Fibroblast of lung (primary cell): ENCODE measurements around the gene COX7A2L. TPM values are rescaled to one million over a fixed set of nuclear protein-coding genes. Genes with fewer than 3 reads are reported as not detected.

Experiments
- DNase-seq, 2 donors: peaks; one replicate each; pipeline versions ENCODE4 v3.0.0 to v3.0.0-alpha.2; 2010; ENCODE audit warnings: low read depth in 2 of 2
- H2AFZ ChIP-seq: 2 replicates; pipeline ENCODE4 v1.5.1; 2012; ENCODE audit warnings: low read length, control low read depth, inconsistent platforms
- H3K27ac ChIP-seq: 2 replicates; pipeline ENCODE4 v1.5.1; 2011; ENCODE audit warnings: low read length, control low read depth; ENCODE audit not compliant: insufficient read depth
- H3K27me3 ChIP-seq: 2 replicates; pipeline ENCODE4 v1.5.1; 2011; ENCODE audit warnings: mild to moderate bottlenecking, low read length; ENCODE audit not compliant: control insufficient read depth, insufficient read depth
- H3K36me3 ChIP-seq: 2 replicates; pipeline ENCODE4 v1.5.1; 2011; ENCODE audit warnings: low read length; ENCODE audit not compliant: control insufficient read depth, insufficient read depth
- H3K4me1 ChIP-seq: 2 replicates; pipeline ENCODE4 v1.5.1; 2011; ENCODE audit warnings: low read length; ENCODE audit not compliant: control insufficient read depth, insufficient read depth; ENCODE audit errors: extremely low read depth
- H3K4me2 ChIP-seq: 2 replicates; pipeline ENCODE4 v1.5.1; 2011; ENCODE audit warnings: low read length, control low read depth; ENCODE audit not compliant: insufficient read depth; ENCODE audit errors: extremely low read depth
- H3K4me3 ChIP-seq, 4 experiments: fragments of 200-600 bp in 1 of 4; sonication (generic) in 1 of 4; replicated peaks in 1 of 4; 2 replicates each; pipeline ENCODE4 v1.5.1; 2011 to 2016; ENCODE audit warnings: low read length in 4 of 4, low read depth in 3 of 4, mild to moderate bottlenecking in 3 of 4, control low read depth in 2 of 4, inconsistent platforms in 1 of 4, mixed read lengths in 1 of 4; ENCODE audit not compliant: insufficient read depth in 1 of 4; ENCODE audit errors: control extremely low read depth in 1 of 4
- H3K79me2 ChIP-seq: 2 replicates; pipeline ENCODE4 v1.5.1; 2012; ENCODE audit warnings: mild to moderate bottlenecking, low read length, inconsistent platforms; ENCODE audit not compliant: control insufficient read depth, insufficient read depth
- H3K9ac ChIP-seq: 2 replicates; pipeline ENCODE4 v1.5.1; 2011; ENCODE audit warnings: mild to moderate bottlenecking, low read length, control low read depth; ENCODE audit not compliant: insufficient read depth
- H3K9me3 ChIP-seq: 2 replicates; pipeline ENCODE4 v1.5.1; 2012; ENCODE audit warnings: low read depth, low read length; ENCODE audit not compliant: control insufficient read depth, insufficient read depth
- H4K20me1 ChIP-seq: 2 replicates; pipeline ENCODE4 v1.5.1; 2011; ENCODE audit warnings: low read length; ENCODE audit not compliant: control insufficient read depth, insufficient read depth; ENCODE audit errors: extremely low read depth
- CTCF ChIP-seq, 2 donors: IDR thresholded peaks in 1 of 2; conservative IDR thresholded peaks in 1 of 2; 1 replicate in 1 of 2; 2 replicates in 1 of 2; pipeline ENCODE4 v1.5.1; 2011 to 2012; ENCODE audit warnings: low read length in 2 of 2, control low read depth in 1 of 2, inconsistent platforms in 1 of 2, low read depth in 1 of 2, mild to moderate bottlenecking in 1 of 2
- EZH2 ChIP-seq: IDR thresholded peaks from 2 replicates; pipeline ENCODE4 v1.5.1; 2012; ENCODE audit warnings: low read length, control low read depth, mild to moderate bottlenecking; ENCODE audit errors: missing control alignments
- polyA plus RNA-seq, 2 donors: library from polyadenylated mRNA; depleted of rRNA in 1 of 2; stranded (reverse) in 1 of 2; unstranded in 1 of 2; fragments of >200 nt; gene quantifications; 2 replicates each; pipeline ENCODE4 v1.2.1, GENCODE V29; 2011 to 2012; ENCODE audit warnings: missing spikeins in 1 of 2
- total RNA-seq: library from RNA; depleted of rRNA; stranded (reverse); fragments of >200 nt; gene quantifications from 2 replicates; pipeline ENCODE4 v1.2.1, GENCODE V29; 2014

Gene COX7A2L
- total and polyA plus RNA-seq, 2 donors (not counting 1 experiment from before 2014, with no cell fraction given): 180 to 239 TPM

- Histone ChIP-seq H3K9ac (no peak overlapping the region), H3K4me2 (no peak overlapping the region), H3K27ac (no peak overlapping the region), H3K36me3 (peaks cover 22% of the 10 kb centered on the region), H3K79me2 (no peaks in the 10 kb centered on the region), H3K4me3 (no peak overlapping the region), H3K4me1 (no peaks in the 10 kb centered on the region), H4K20me1 (no peaks in the 10 kb centered on the region), H2AFZ (no peak overlapping the region), H3K27me3 (no peaks in the 10 kb centered on the region), H3K9me3 (no peaks in the 10 kb centered on the region)
- TF ChIP-seq CTCF (conservative IDR thresholded peaks at IDR 0.05 in 1 of 2, IDR thresholded peaks at IDR 0.05 in 1 of 2; ENCODE audit: low read depth in 1 of 2, low read length in 2 of 2) (no peak), EZH2 (no peak)
- no peak for DNase-seq
Observed at GRCh38 chr2:42333579-42333978, 27.4 kb downstream of the COX7A2L start.

DNA sequence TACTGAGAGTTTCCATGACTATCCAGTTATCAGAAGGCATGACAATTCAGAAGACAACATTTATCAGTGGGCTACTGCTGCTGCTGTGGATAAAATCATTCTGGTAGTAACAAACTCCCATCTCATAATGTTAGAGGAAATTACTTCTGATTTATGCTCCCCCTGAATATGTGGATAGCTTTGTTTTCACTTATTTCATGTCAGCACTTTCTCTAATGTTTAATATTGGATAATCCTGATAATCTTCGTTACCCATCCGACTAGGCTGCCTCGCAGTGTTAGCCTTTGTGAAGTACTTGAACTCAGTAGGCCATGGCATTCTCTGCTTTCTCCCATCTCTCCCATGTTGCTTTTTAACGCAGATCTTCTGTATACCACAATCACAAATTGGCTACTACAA lies 28.4 kb downstream of the COX7A2L start:
- no peaks in the 10 kb centered on the region for H3K27me3 ChIP-seq
- H3K4me1 ChIP-seq: no peaks in the 10 kb centered on the region
- no peak overlapping the region for H2AFZ ChIP-seq
- no peak overlapping the region for H3K9ac ChIP-seq
- H4K20me1 ChIP-seq: no peaks in the 10 kb centered on the region
- no peak overlapping the region for H3K4me3 ChIP-seq
- H3K27ac ChIP-seq: no peak overlapping the region
- H3K9me3 ChIP-seq: no peaks in the 10 kb centered on the region
- no peaks in the 10 kb centered on the region for H3K79me2 ChIP-seq
- no peak for DNase-seq
- no peak overlapping the region for H3K4me2 ChIP-seq
- TF ChIP-seq EZH2 (no peak), CTCF (conservative IDR thresholded peaks at IDR 0.05 in 1 of 2, IDR thresholded peaks at IDR 0.05 in 1 of 2; ENCODE audit: low read depth in 1 of 2, low read length in 2 of 2) (no peak)
- peaks cover 22% of the 10 kb centered on the region for H3K36me3 ChIP-seq

DNA sequence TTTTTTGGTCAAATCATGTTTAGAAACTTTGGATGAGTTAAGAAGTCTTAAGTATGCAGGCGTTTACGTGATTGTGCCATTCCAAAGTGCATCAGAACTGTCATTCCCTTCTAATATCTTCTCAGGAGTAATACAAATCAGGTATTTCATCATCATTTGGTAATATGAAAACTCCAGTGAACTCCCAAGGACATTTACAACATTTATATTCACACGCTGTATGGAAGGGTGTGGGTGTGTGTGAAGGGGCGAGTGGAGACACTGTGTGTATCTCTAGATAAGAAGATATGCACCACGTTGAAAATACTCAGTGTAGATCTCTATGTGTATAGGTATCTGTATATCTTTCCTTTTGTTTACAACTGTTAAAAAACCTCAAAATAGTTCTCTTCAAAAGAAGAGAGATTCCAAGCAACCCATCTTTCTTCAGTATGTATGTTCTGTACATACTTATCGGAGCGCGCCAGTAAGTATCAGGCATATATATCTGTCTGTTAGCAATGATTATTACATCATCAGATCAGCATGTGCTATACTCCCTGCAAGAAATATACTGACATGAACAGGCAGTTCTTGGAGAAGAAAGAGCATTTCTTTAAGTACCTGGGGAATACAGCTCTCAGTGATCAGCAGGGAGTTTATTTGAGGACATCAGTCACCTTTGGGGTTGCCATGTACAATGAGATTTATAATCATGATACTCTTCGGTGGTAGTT lies 29.3 kb downstream of the COX7A2L start:
- Histone ChIP-seq H3K4me2 (no peak overlapping the region), H3K9me3 (no peaks in the 10 kb centered on the region), H3K27me3 (no peaks in the 10 kb centered on the region), H3K9ac (no peak overlapping the region), H2AFZ (no peak overlapping the region), H3K27ac (no peak overlapping the region), H3K4me1 (no peaks in the 10 kb centered on the region), H3K4me3 (no peak overlapping the region), H3K36me3 (peaks cover 22% of the 10 kb centered on the region), H4K20me1 (no peaks in the 10 kb centered on the region), H3K79me2 (no peaks in the 10 kb centered on the region)
- DNase-seq: peak in 1 of 2 donors; percentile 29
- no peak for TF ChIP-seq EZH2
- TF ChIP-seq CTCF (conservative IDR thresholded peaks at IDR 0.05 in 1 of 2, IDR thresholded peaks at IDR 0.05 in 1 of 2; ENCODE audit: low read depth in 1 of 2, low read length in 2 of 2): no peak
